ENCODE measurements around the gene NTRK3. TPM values are rescaled to one million over a fixed set of nuclear protein-coding genes. Genes with fewer than 3 reads are reported as not detected.
A peak's percentile ranks its signal among the peaks of the same experiment; 100 is the strongest.

NTRK3 gene
- polyA plus RNA-seq (2013, experiment 1 of 4) = 10.0 TPM
- polyA plus RNA-seq (2013, experiment 2 of 4) = 11.1 TPM
- polyA plus RNA-seq (2013, experiment 3 of 4) = 7.5 TPM
- 11.1 TPM for polyA plus RNA-seq (2013, experiment 4 of 4)

- Histone ChIP-seq H3K4me3 (ENCODE audit: insufficient read depth, low read depth, low read length) (peak within 1 kb of the TSS; percentile 63), H3K36me3 (ENCODE audit: control insufficient read depth, insufficient read depth, low read length) (no peaks in the 10 kb centered on the region), H3K4me1 (ENCODE audit: control insufficient read depth, insufficient read depth, low read length) (peaks cover 12% of the 10 kb centered on the region), H3K27me3 (ENCODE audit: control insufficient read depth, insufficient read depth, low read length, poor library complexity, severe bottlenecking) (peaks cover 52% of the 10 kb centered on the region), H3K9me3 (ENCODE audit: control insufficient read depth, low read length) (no peaks in the 10 kb centered on the region), H3K27ac (ENCODE audit: insufficient read depth, low read depth, low read length, poor library complexity, severe bottlenecking) (no peak within 1 kb of the TSS)
- WGBS, 2 experiments = 0% methylated on average over 83 of the region's 95 CpGs
These were observed at the start of gene NTRK3 for GRCh38 chr15:88256279-88257230. Gene NTRK3 (minus strand): TSS chr15:88256739. CDS start chr15:88256153, 586 bp downstream.

DNA sequence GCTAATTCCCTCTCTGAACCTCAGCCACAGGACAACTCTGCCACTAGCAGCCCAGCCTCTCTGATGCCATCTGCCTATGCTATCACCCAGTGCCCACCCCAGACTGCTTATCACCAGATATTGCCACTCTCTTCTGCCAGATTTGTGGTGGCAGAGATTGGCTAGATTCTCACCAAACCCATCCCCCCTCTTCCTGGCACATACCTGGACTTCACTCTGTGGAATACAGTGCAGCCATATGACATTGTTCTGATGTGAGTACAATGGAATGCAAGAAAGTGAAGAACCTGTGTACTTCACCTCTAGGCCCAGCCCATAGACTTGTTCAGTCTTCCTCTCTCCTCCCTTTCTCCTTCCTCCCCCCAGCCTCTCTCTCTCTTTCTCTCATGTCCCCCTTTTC lies 46.9 kb upstream of the NTRK3 start:
- Histone ChIP-seq H3K9me3 (ENCODE audit: control insufficient read depth, low read length) (no peaks in the 10 kb centered on the region), H3K4me3 (ENCODE audit: insufficient read depth, low read depth, low read length) (no peak overlapping the region), H3K36me3 (ENCODE audit: control insufficient read depth, insufficient read depth, low read length) (no peaks in the 10 kb centered on the region)

GRCh38 chr15:88302373-88302772 lies 45.8 kb upstream of the NTRK3 start:
- Histone ChIP-seq H3K36me3 (ENCODE audit: control insufficient read depth, insufficient read depth, low read length) (no peaks in the 10 kb centered on the region), H3K9me3 (ENCODE audit: control insufficient read depth, low read length) (no peaks in the 10 kb centered on the region), H3K27me3 (ENCODE audit: control insufficient read depth, insufficient read depth, low read length, poor library complexity, severe bottlenecking) (no peaks in the 10 kb centered on the region), H3K4me1 (ENCODE audit: control insufficient read depth, insufficient read depth, low read length) (peaks cover 18% of the 10 kb centered on the region), H3K27ac (ENCODE audit: insufficient read depth, low read depth, low read length, poor library complexity, severe bottlenecking) (no peak overlapping the region), H3K4me3 (ENCODE audit: insufficient read depth, low read depth, low read length) (no peak overlapping the region)
- WGBS, 2 experiments = 85 to 90% methylated on average over 3 of the region's 3 CpGs

More for the DNA sequence above, 46.9 kb upstream of the NTRK3 start:
- Histone ChIP-seq H3K27me3 (ENCODE audit: control insufficient read depth, insufficient read depth, low read length, poor library complexity, severe bottlenecking) (no peaks in the 10 kb centered on the region), H3K27ac (ENCODE audit: insufficient read depth, low read depth, low read length, poor library complexity, severe bottlenecking) (no peak overlapping the region), H3K4me1 (ENCODE audit: control insufficient read depth, insufficient read depth, low read length) (peaks cover 18% of the 10 kb centered on the region)

DNA sequence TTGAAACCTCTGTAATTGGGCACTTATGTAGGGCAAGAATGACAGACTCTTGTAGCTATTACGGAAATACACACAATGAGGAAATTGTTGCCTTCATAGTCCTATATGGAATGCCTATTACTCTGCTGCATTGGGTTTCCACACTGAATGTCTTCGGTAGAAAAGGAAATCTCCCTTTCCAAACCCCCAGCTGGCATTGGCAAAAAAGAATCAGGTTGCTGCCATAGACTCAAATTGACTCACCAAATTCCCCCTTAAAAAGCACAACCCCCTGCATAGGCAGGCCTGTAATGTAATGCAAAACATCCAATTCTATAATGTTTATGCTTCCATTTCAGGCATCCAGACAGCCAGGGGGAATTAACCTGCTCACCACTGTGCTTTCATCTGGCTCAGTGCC lies 44.8 kb upstream of the NTRK3 start:
- WGBS, 2 experiments = 76 to 81% methylated on average over 2 of the region's 2 CpGs

DNA sequence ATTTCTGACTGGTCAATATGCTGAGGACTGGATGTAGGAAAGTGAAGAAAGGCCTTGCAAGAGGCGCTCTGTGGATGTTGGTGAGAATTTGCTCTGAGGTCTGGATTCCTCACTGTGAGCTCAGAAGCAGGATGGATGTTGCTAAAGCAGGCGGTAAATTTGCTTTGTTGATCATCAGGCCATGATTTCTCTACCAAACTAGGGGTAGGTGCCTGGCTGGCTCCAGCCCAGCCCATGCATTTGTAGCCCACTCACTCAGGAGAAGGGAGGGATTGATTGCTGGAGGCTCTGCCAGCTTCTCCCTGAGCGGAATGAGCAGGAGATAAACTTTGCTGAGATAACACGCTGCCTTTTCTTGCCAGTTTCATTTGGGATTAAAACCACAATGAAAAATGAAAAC lies 44.3 kb upstream of the NTRK3 start:
- no peaks in the 10 kb centered on the region for H3K27me3 ChIP-seq (ENCODE audit: control insufficient read depth, insufficient read depth, low read length, poor library complexity, severe bottlenecking)
- peaks cover 18% of the 10 kb centered on the region for H3K4me1 ChIP-seq (ENCODE audit: control insufficient read depth, insufficient read depth, low read length)
- no peaks in the 10 kb centered on the region for H3K36me3 ChIP-seq (ENCODE audit: control insufficient read depth, insufficient read depth, low read length)
- H3K4me3 ChIP-seq (ENCODE audit: insufficient read depth, low read depth, low read length) = no peak overlapping the region
- no peak overlapping the region for H3K27ac ChIP-seq (ENCODE audit: insufficient read depth, low read depth, low read length, poor library complexity, severe bottlenecking)
- H3K9me3 ChIP-seq (ENCODE audit: control insufficient read depth, low read length) = no peaks in the 10 kb centered on the region
- 92% methylated on average over 4 of the region's 4 CpGs for WGBS, 2 experiments

More for the DNA sequence above, 44.8 kb upstream of the NTRK3 start:
- Histone ChIP-seq H3K27ac (ENCODE audit: insufficient read depth, low read depth, low read length, poor library complexity, severe bottlenecking) (no peak overlapping the region), H3K4me3 (ENCODE audit: insufficient read depth, low read depth, low read length) (no peak overlapping the region), H3K36me3 (ENCODE audit: control insufficient read depth, insufficient read depth, low read length) (no peaks in the 10 kb centered on the region), H3K9me3 (ENCODE audit: control insufficient read depth, low read length) (no peaks in the 10 kb centered on the region), H3K27me3 (ENCODE audit: control insufficient read depth, insufficient read depth, low read length, poor library complexity, severe bottlenecking) (no peaks in the 10 kb centered on the region), H3K4me1 (ENCODE audit: control insufficient read depth, insufficient read depth, low read length) (peaks cover 18% of the 10 kb centered on the region)

DNA sequence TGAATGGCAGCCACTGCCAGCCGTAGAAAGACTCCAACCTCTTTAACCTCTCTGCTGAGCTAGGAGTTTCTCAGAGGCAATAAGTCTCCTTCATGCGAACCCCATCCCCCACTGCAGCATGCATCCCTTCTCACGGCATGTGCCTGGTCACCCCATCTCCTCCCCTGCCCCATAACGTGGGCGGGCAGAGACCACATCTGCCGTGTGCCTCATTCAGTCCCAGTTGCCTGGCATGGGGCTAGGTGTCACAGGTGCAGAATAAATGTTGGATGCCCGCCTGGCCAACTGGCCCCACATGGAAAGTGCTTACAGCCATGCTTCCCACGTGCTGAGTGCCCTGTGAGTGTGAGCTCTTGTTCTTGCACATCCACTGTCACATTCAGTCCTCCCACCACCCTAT lies 43.5 kb upstream of the NTRK3 start:
- H3K27ac ChIP-seq (ENCODE audit: insufficient read depth, low read depth, low read length, poor library complexity, severe bottlenecking) = no peak overlapping the region
- no peaks in the 10 kb centered on the region for H3K36me3 ChIP-seq (ENCODE audit: control insufficient read depth, insufficient read depth, low read length)
- peaks cover 18% of the 10 kb centered on the region for H3K4me1 ChIP-seq (ENCODE audit: control insufficient read depth, insufficient read depth, low read length)
- no peak overlapping the region for H3K4me3 ChIP-seq (ENCODE audit: insufficient read depth, low read depth, low read length)
- no peaks in the 10 kb centered on the region for H3K9me3 ChIP-seq (ENCODE audit: control insufficient read depth, low read length)
- no peaks in the 10 kb centered on the region for H3K27me3 ChIP-seq (ENCODE audit: control insufficient read depth, insufficient read depth, low read length, poor library complexity, severe bottlenecking)
- 73 to 75% methylated on average over 8 of the region's 8 CpGs for WGBS, 2 experiments

DNA sequence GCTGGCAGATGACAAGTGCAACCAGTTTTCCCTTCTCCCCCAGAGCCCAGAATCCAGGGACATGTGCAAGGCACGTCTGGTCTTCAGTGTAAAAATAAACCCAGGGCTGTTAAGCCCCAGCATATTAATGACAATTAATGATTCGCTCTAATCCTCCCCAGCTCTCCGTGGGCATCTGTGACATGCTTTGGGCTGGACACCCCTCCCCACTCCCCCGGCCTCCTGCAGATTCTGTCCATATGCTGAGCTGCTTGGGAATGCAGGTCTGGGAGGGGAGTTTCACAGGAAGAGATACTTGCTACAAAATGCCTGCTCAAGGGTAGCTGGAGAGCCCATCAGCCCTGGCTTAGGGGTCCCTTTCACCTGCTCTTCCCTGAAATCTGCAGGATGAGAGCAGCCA lies 43.0 kb upstream of the NTRK3 start:
- H3K9me3 ChIP-seq (ENCODE audit: control insufficient read depth, low read length) = no peaks in the 10 kb centered on the region
- no peaks in the 10 kb centered on the region for H3K27me3 ChIP-seq (ENCODE audit: control insufficient read depth, insufficient read depth, low read length, poor library complexity, severe bottlenecking)
- H3K4me3 ChIP-seq (ENCODE audit: insufficient read depth, low read depth, low read length) = no peak overlapping the region
- 65 to 72% methylated on average over 4 of the region's 4 CpGs for WGBS, 2 experiments
- H3K36me3 ChIP-seq (ENCODE audit: control insufficient read depth, insufficient read depth, low read length) = no peaks in the 10 kb centered on the region
- peaks cover 18% of the 10 kb centered on the region for H3K4me1 ChIP-seq (ENCODE audit: control insufficient read depth, insufficient read depth, low read length)
- no peak overlapping the region for H3K27ac ChIP-seq (ENCODE audit: insufficient read depth, low read depth, low read length, poor library complexity, severe bottlenecking)

GRCh38 chr15:88288661-88289060 lies 32.1 kb upstream of the NTRK3 start:
- no peaks in the 10 kb centered on the region for H3K9me3 ChIP-seq (ENCODE audit: control insufficient read depth, low read length)
- H3K4me1 ChIP-seq (ENCODE audit: control insufficient read depth, insufficient read depth, low read length) = peaks cover 12% of the 10 kb centered on the region
- H3K4me3 ChIP-seq (ENCODE audit: insufficient read depth, low read depth, low read length) = no peak overlapping the region
- H3K27me3 ChIP-seq (ENCODE audit: control insufficient read depth, insufficient read depth, low read length, poor library complexity, severe bottlenecking) = no peaks in the 10 kb centered on the region
- 83 to 86% methylated on average over 4 of the region's 4 CpGs for WGBS, 2 experiments
- H3K27ac ChIP-seq (ENCODE audit: insufficient read depth, low read depth, low read length, poor library complexity, severe bottlenecking) = no peak overlapping the region
- H3K36me3 ChIP-seq (ENCODE audit: control insufficient read depth, insufficient read depth, low read length) = no peaks in the 10 kb centered on the region

DNA sequence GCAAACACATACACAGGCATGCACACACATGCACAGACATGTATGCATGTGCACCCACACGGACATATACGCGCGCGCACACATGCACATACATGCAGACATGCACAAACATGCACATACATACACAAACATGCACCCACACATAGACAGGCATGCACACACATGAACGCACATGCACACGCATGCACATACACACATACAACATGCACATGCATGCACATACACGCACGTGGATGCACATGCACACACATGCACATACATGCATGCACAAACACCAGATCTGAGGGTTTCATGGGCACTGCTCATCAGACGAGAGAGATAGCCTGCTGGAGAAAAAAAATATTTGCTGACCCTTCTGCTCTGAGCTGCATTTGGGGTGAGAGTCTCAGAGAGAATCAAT lies 31.7 kb upstream of the NTRK3 start:
- Histone ChIP-seq H3K27me3 (ENCODE audit: control insufficient read depth, insufficient read depth, low read length, poor library complexity, severe bottlenecking) (peaks cover 3% of the 10 kb centered on the region), H3K36me3 (ENCODE audit: control insufficient read depth, insufficient read depth, low read length) (no peaks in the 10 kb centered on the region), H3K9me3 (ENCODE audit: control insufficient read depth, low read length) (no peaks in the 10 kb centered on the region), H3K27ac (ENCODE audit: insufficient read depth, low read depth, low read length, poor library complexity, severe bottlenecking) (no peak overlapping the region), H3K4me1 (ENCODE audit: control insufficient read depth, insufficient read depth, low read length) (peaks cover 14% of the 10 kb centered on the region), H3K4me3 (ENCODE audit: insufficient read depth, low read depth, low read length) (no peak overlapping the region)
- 90 to 92% methylated on average over 10 of the region's 10 CpGs for WGBS, 2 experiments

DNA sequence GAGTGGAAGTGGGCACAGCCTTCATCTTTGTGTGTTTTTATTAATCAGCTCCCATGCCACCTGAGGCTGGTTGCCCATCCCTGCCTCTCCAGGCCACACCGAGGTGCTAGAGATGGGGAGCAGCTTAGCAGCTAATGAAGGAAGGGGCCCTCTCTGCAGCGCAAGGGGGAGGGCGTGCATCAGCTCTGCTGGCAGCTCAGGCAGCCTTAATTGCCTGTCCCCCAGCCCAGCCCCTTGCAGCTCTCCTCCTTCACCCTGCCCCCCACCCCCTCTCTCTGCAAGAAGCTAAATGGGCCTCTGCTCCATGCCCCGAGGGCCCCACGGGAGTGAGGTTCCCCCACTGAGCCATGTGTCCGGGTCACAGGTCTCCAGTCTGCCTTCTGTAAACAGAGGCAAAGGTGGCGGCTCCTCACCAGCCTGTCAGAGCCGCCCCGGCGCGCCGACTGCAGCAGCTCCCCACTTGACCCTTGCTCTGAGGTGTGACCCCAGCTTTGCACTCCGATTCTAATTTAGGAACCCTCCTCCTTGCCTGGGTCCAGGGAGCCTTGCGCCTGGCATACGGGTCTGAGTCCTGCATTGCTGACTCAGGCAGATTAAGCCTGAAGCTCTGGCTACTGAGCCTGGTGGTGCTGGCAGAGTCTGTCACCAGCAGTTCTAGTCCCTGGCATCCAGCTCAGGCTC lies 27.9 kb upstream of the NTRK3 start:
- 63 to 67% methylated on average over 15 of the region's 15 CpGs for WGBS, 2 experiments
- Histone ChIP-seq H3K9me3 (ENCODE audit: control insufficient read depth, low read length) (no peaks in the 10 kb centered on the region), H3K27ac (ENCODE audit: insufficient read depth, low read depth, low read length, poor library complexity, severe bottlenecking) (no peak overlapping the region), H3K4me1 (ENCODE audit: control insufficient read depth, insufficient read depth, low read length) (peaks cover 19% of the 10 kb centered on the region), H3K36me3 (ENCODE audit: control insufficient read depth, insufficient read depth, low read length) (no peaks in the 10 kb centered on the region), H3K27me3 (ENCODE audit: control insufficient read depth, insufficient read depth, low read length, poor library complexity, severe bottlenecking) (peaks cover 3% of the 10 kb centered on the region), H3K4me3 (ENCODE audit: insufficient read depth, low read depth, low read length) (no peak overlapping the region)
